Astrocyte of the cerebellum (primary cell): ENCODE data around the gene ZNF280B.
"Not testable (repeated sequence)": the region's sequence is repeated elsewhere in the genome, so short reads cannot be mapped to it uniquely, and the experiment has no call there.

ENCODE experiments used
- DNase-seq: peaks from one replicate; pipeline ENCODE4 v3.0.0-alpha.2; 2011; ENCODE audit warnings: low read depth
- H3K4me3 ChIP-seq: 2 replicates; pipeline ENCODE4 v1.5.1; 2011; ENCODE audit warnings: mild to moderate bottlenecking, low read depth, low read length, moderate library complexity
- in situ Hi-C: cut with HindIII; loops from 2 replicates; pipeline ENCODE4 v1.10.0; 2017; ENCODE audit warnings: low sequenced_read_pairs
- TF ChIP-seq, protein P1 (sequence below): IDR thresholded peaks from 2 replicates; pipeline ENCODE4 v1.5.1; 2012; ENCODE audit warnings: low read length, low read depth, moderate library complexity, mild to moderate bottlenecking; ENCODE audit errors: missing control alignments

ZNF280B gene

GRCh38 chr22:22520667-22521602 is 12.4 kb upstream of the ZNF280B start:
- TF ChIP-seq, protein P1, sequence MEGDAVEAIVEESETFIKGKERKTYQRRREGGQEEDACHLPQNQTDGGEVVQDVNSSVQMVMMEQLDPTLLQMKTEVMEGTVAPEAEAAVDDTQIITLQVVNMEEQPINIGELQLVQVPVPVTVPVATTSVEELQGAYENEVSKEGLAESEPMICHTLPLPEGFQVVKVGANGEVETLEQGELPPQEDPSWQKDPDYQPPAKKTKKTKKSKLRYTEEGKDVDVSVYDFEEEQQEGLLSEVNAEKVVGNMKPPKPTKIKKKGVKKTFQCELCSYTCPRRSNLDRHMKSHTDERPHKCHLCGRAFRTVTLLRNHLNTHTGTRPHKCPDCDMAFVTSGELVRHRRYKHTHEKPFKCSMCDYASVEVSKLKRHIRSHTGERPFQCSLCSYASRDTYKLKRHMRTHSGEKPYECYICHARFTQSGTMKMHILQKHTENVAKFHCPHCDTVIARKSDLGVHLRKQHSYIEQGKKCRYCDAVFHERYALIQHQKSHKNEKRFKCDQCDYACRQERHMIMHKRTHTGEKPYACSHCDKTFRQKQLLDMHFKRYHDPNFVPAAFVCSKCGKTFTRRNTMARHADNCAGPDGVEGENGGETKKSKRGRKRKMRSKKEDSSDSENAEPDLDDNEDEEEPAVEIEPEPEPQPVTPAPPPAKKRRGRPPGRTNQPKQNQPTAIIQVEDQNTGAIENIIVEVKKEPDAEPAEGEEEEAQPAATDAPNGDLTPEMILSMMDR: no peak
- no peak overlapping the region for H3K4me3 ChIP-seq
- in situ Hi-C loops: no loop called here
- no peak for DNase-seq

DNA sequence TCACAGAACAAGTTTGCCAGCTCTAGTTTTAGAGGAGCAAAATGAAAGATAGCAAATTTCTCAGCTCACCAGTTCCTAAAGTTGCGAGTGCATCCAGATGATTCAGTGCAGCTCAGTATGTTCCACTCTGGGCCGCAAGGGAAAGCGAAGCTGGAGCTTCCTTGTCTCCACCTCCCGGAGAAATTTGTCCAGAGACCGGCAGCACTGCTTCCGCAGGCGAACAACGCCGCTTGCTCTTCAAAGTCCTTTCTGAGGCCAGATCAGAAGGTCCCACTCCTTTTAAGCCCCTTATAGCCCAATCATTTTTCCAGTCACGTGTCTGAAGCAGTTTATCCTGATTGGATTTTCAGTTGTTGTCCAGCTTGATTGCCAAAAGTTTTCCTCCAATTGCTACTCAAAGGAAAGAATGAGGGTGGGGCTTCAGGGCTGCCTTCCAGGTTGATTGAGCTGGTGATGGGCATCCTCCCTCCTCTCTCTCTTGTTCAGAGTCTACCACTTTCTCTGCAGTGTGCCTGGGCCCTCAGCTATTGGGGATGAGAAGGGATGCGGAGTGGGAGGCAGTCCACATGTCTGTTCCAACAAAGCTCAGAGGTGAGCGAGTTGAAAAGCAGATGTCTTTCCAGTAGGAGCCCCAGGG is 11.6 kb upstream of the ZNF280B start, which contains the start of gene ZNF280A:
Gene ZNF280A, minus strand, starts transcription at position 251 of the 637 bp plus-strand sequence. CDS start 4,640 bp downstream, outside the sequence.
- H3K4me3 ChIP-seq: no peak within 1 kb of the TSS
- no peak for DNase-seq
- TF ChIP-seq, protein P1: no peak
- in situ Hi-C loops: no loop called here

DNA sequence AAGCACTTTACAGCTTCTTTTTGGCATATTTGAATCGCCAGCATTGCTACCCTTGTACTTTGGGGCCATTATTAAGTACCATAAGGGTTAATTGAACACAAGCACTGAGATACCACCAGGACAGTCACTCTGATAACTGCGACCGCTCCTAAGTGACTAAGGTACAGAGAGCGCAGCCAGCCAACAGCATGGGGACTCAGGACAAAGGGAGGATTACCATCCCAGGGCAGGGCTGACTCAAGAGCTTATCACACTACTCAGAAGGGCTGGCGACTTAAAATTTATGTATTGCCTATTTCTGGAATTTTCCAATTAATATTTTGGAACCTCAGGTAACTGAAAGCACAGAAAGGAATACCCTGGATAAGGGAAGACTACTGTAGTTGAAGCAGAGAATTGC is 11.0 kb upstream of the ZNF280B start:
- in situ Hi-C loops: no loop called here
- H3K4me3 ChIP-seq: no peak overlapping the region
- DNase-seq: no peak
- TF ChIP-seq, protein P1: no peak

DNA sequence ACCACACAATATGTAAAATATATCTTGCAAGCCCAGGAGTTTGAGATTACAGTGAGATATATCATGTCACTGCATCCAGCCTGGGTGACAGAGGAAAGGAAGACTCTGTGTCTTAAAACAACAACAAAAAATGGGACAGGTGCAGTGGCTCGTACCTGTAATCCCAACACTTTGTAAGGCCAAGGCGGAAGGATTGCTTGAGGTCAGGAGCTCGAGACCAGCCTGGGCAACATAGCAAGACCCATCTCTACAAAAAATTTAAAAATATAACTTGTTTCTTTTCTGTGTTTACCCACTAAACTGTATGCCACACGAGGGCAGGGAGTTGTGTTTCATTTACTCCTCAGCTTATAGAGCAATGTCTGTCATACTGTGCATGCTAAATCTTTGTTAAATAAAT is 8.4 kb upstream of the ZNF280B start:
- TF ChIP-seq, protein P1: no peak
- in situ Hi-C loops: no loop called here
- H3K4me3 ChIP-seq: no peak overlapping the region
- DNase-seq: no peak

GRCh38 chr22:22515890-22516289 is 7.3 kb upstream of the ZNF280B start:
- in situ Hi-C loops: no loop called here
- DNase-seq: no peak
- TF ChIP-seq, protein P1: no peak
- H3K4me3 ChIP-seq: no peak overlapping the region

- in situ Hi-C loops, DNase-seq, H3K4me3 ChIP-seq: not testable (repeated sequence)
Observed at GRCh38 chr22:22514431-22514830, 5.9 kb upstream of the ZNF280B start.

- in situ Hi-C loops: no loop called here
- TF ChIP-seq, protein P1: no peak
- DNase-seq: no peak
- H3K4me3 ChIP-seq: no peak overlapping the region
Observed at GRCh38 chr22:22513619-22514018, 5.1 kb upstream of the ZNF280B start.
